GM19467 (cell line): ENCODE results near the gene NLRP1.
A peak's percentile ranks its signal among the peaks of the same experiment; 100 is the strongest.

ENCODE experiments used
- ATAC-seq: cut with Tn5 transposase; IDR thresholded peaks from one replicate; pipeline ENCODE4 v1.9.1; 2021; ENCODE audit warnings: mild to moderate bottlenecking, moderate library complexity; ENCODE audit not compliant: unreplicated experiment

NLRP1 gene

GRCh38 chr17:5526821-5527598 is 57.3 kb downstream of the NLRP1 start:
- ATAC-seq: no peak

GRCh38 chr17:5523249-5523648 is 61.1 kb downstream of the NLRP1 start:
- no peak for ATAC-seq

GRCh38 chr17:5522476-5522875 is 61.8 kb downstream of the NLRP1 start:
- no peak for ATAC-seq

DNA sequence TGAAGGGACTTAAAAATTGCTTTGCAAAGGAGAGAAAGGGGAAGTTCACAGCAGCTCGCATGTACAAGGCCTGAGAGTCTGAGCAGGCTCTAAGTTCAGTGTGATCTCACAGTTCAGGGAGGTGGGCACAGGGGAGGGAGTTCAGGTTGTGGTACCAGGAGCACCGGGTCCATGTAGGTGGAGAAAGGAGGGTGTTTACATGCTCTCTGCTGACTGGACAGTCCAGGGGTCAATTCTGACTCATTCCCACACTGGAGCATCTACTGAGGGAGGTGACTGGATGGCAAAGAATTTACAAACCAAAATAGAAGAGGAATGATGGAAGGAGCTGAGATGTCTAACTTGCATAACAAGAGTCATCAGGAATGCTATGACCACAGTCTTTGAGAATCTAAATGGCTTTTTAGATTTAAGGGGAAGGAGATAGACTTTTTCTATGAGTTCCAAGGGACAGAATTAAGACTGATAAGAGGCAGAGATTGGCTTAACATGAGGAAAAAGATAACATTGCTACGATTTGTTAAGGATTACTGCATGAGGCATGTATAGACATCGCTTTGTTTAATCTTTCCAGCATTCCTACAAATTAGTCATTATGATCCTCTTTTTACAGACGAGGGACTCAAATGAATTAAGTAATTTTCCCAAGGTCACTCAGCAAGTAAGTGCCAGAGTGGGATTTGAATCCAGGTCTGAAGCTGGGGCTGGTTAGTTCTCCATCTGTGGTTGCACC is 68.1 kb downstream of the NLRP1 start:
- no peak for ATAC-seq

DNA sequence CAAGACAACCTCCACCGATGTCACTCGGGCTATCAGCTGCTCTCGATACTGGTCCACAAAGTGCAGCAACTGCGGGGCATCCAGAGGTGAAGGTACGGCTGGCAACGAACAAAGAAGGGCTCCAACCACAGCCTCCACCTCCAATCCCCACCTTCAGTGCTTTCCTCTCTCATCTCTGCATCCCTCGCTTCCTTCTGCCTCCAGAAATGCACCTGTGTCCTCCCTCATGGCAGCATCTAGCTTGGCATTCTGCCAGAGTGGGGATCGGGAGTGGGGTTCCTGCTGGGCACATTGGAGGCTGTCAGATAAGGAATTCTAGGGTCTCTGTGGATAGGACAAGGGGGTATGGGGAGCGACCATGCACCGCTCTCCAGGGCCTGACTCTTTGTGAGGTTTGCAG is 69.3 kb downstream of the NLRP1 start:
- no peak for ATAC-seq

- no peak for ATAC-seq
Observed at GRCh38 chr17:5513628-5514027, 70.7 kb downstream of the NLRP1 start.

- no peak for ATAC-seq
Observed at GRCh38 chr17:5511401-5512225, 72.7 kb downstream of the NLRP1 start.

DNA sequence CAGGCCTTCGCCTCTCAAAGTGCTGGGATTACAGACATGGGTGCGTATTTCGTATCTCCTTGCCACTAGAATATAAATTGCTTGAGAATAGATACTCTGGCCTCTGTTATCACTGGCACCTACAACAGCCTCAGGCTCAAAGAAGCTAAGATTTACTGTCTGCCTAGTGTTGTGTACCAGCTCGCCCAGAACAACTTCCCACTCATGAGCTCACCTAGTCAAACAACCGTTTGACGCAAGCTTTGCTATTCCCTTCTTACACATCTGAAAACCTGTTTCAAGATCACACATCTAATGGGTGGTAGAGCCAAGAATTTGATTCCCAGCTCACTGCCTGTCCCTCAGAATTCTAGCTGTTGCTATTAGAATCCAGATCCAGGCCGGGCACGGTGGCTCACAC is 73.5 kb downstream of the NLRP1 start:
- no peak for ATAC-seq

DNA sequence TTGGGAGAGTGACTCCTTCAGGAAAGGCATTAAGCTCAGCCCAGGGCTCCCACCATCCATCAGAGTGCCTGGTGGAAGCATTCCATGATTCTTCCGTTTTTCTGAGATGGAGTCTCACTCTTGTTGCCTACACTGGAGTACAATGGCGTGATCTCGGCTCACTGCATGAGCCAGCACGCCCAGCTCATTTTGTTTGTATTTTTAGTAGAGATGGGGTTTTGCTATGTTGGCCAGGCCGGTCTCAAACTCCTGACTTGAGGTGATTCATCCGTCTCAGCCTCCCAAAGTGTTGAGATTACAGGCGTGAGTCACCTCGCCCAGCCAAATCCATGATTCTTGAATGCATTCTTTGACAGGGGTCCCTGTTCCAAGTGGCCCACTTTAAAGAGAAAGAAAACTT is 74.8 kb downstream of the NLRP1 start:
- ATAC-seq: no peak

DNA sequence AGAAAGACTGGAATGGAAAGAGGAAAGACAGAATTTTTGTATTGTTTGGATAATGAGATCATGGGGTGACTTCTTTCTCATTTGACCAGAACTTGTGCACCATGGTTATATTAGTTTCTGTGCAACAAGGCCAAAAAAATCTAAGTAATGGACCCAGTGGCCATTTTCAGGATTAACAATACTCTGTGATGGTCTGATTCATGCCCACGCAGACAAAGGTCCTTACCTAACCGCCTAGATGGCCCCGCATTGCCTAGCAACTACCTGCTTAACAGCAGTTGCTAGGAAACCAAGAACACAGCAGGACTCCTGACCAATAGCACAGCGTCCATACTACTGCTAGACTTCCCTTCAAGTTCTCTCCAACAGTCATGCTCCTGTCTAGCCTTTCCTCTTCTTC is 75.5 kb downstream of the NLRP1 start:
- no peak for ATAC-seq

GRCh38 chr17:5506307-5506706 is 78.0 kb downstream of the NLRP1 start:
- ATAC-seq: no peak

DNA sequence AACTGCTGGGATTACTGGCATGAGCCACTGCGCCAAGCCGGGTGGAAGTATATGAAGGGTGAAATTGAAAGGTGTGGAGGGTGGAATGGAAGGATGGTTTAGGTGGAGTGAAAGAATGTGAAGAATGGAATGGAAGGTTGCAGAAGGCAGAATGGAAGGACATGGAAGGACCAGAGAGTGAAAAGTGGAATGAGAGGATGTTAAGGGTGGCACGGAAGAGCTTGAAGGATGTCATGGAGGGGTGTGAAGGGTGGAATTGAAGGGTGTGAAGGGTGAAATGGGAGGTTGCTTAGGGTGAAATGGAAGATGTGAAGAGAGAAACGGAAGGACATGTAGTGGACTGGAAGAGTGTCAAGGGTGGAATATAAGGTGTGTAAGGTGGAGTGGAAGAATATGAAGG is 81.8 kb downstream of the NLRP1 start:
- no peak for ATAC-seq

- no peak for ATAC-seq
Observed at GRCh38 chr17:5501685-5502084, 82.6 kb downstream of the NLRP1 start.

GRCh38 chr17:5500589-5501391 is 83.5 kb downstream of the NLRP1 start:
- no peak for ATAC-seq

GRCh38 chr17:5500247-5500588 is 84.1 kb downstream of the NLRP1 start:
- ATAC-seq: no peak

- no peak for ATAC-seq
Observed at GRCh38 chr17:5499476-5500231, 84.7 kb downstream of the NLRP1 start.

DNA sequence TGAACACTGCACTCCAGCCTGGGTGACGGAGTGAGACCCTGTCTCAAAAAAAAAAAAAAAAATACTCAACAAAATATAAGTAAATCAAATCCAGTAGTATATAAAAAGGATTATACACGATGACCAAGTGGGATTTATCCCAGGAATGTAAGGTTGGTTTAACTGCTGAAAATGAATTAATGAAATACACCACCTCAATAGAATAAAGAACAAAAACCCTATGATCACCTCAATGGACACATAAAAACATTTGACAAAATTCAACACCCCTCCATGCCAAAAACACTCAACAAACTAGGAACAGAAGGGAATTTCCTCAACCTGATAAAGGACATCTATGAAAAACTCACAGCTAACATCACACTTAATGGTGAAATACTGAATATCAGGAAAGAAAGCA is 91.3 kb downstream of the NLRP1 start:
- no peak for ATAC-seq

GRCh38 chr17:5488752-5489151 is 95.6 kb downstream of the NLRP1 start:
- ATAC-seq: no peak

- ATAC-seq: peak; percentile 75
Observed at GRCh38 chr17:5486206-5487124, 97.8 kb downstream of the NLRP1 start, which contains the start of gene MIS12. Gene MIS12, plus strand, starts transcription at chr17:5486566. Its CDS starts 2,297 bp downstream, at chr17:5488863.
